Bronchial epithelial cell (primary cell): Measurements from ENCODE around the gene CDH22. TPM values are rescaled to one million over a fixed set of nuclear protein-coding genes. Genes with fewer than 3 reads are reported as not detected.
A peak's percentile ranks its signal among the peaks of the same experiment; 100 is the strongest.

Source experiments
- DNase-seq: peaks from one replicate; pipeline ENCODE4 v3.0.0-alpha.2; 2010; ENCODE audit warnings: low read depth
- FAIRE-seq: peaks from 2 replicates; lab custom pipeline; 2011; peaks lifted over from hg19 to GRCh38; lab: Jason Lieb, UNC
- H3K27me3 ChIP-seq: 2 replicates; pipeline ENCODE4 v1.5.1; 2011; ENCODE audit warnings: low read length; ENCODE audit not compliant: control insufficient read depth, insufficient read depth
- H3K36me3 ChIP-seq: 2 replicates; pipeline ENCODE4 v1.5.1; 2011; ENCODE audit warnings: low read length; ENCODE audit not compliant: control insufficient read depth, insufficient read depth
- H3K4me3 ChIP-seq: 2 replicates; pipeline ENCODE4 v1.5.1; 2011; ENCODE audit warnings: mild to moderate bottlenecking, low read depth, low read length, control low read depth
- CTCF ChIP-seq: IDR thresholded peaks from 2 replicates; pipeline ENCODE4 v1.5.1; 2011; ENCODE audit warnings: mild to moderate bottlenecking, moderate library complexity, low read length, control low read depth, inconsistent platforms; ENCODE audit not compliant: insufficient read depth, severe bottlenecking
- total RNA-seq: library from RNA; depleted of rRNA; stranded (reverse); fragments of >200 nt; gene quantifications from 2 replicates; pipeline ENCODE4 v1.2.1, GENCODE V29; 2014

CDH22 gene
- total RNA-seq, 1 donor from 2014 or later: not detected

- Histone ChIP-seq H3K4me3 (no peak overlapping the region), H3K36me3 (no peaks in the 10 kb centered on the region), H3K27me3 (peaks cover 25% of the 10 kb centered on the region)
- DNase-seq (no peak), FAIRE-seq (no peak)
- TF ChIP-seq CTCF: no peak
These were observed 55.8 kb downstream of the CDH22 start for GRCh38 chr20:46252352-46253091.

GRCh38 chr20:46251211-46251673 lies 57.1 kb downstream of the CDH22 start:
- Histone ChIP-seq H3K36me3 (no peaks in the 10 kb centered on the region), H3K27me3 (peaks cover 25% of the 10 kb centered on the region), H3K4me3 (no peak overlapping the region)
- FAIRE-seq (no peak), DNase-seq (no peak)
- no peak for TF ChIP-seq CTCF

GRCh38 chr20:46250772-46251171 lies 57.5 kb downstream of the CDH22 start:
- no peak for TF ChIP-seq CTCF
- no peak for DNase-seq
- no peak for FAIRE-seq
- peaks cover 25% of the 10 kb centered on the region for H3K27me3 ChIP-seq
- no peak overlapping the region for H3K4me3 ChIP-seq
- no peaks in the 10 kb centered on the region for H3K36me3 ChIP-seq

GRCh38 chr20:46249671-46250070 lies 58.6 kb downstream of the CDH22 start:
- peak; percentile 86 for FAIRE-seq
- no peak for TF ChIP-seq CTCF
- H3K36me3 ChIP-seq: no peaks in the 10 kb centered on the region
- H3K27me3 ChIP-seq: peaks cover 25% of the 10 kb centered on the region
- DNase-seq: no peak
- H3K4me3 ChIP-seq: no peak overlapping the region

- FAIRE-seq: no peak
These were observed 61.7 kb downstream of the CDH22 start for GRCh38 chr20:46246559-46246958.

More at GRCh38 chr20:46246559-46246958, 61.7 kb downstream of the CDH22 start:
- H3K36me3 ChIP-seq: no peaks in the 10 kb centered on the region
- TF ChIP-seq CTCF: no peak
- H3K27me3 ChIP-seq: peaks cover 19% of the 10 kb centered on the region
- no peak for DNase-seq
- no peak overlapping the region for H3K4me3 ChIP-seq
